Left hindlimb (tissue), 1 donor: ENCODE data around the gene SLC7A8.

Experiments used
- DNase-seq: peaks from one replicate; pipeline ENCODE4 v3.0.0-alpha.2; 2018

Gene SLC7A8

GRCh38 chr14:23093104-23093503 lies 90.4 kb downstream of the SLC7A8 start:
- no peak for DNase-seq

- DNase-seq: no peak
Observed at GRCh38 chr14:23091294-23092225, 91.9 kb downstream of the SLC7A8 start.

GRCh38 chr14:23090254-23090636 lies 93.2 kb downstream of the SLC7A8 start:
- DNase-seq: no peak

DNA sequence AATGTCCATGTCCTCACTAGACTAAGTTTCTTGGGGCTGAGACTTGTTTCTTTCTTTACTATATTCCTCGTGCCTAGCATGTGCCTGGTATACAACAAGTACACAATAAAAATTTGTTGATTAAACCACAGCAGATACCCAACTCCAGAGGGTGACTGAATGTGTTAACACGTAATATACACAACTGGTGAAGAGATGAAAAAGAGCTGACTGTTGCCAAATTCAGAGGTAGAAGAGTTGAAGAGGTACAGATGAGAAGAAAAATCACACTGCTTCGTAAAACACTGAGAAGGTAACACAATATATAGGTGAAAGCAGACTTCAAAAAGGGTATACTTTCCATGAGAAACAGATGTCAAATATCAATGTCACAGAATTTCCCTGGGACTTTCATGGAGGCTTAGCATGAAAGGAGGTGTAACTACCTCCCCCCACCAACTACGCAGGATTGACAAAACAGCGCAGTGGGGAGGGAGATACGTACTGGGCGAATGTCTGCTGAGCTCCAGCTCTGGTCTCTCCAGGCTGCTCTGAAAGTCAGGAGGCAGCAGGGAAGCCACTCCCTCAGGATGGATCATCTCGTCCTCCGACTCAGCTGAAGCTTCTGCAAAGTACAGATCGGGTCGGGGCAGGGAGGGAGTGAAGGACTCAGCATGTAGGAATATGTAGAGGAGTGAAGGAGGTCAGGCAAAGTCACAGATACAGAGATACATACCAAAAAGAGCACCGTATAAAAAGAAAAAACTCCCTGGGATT lies 93.8 kb downstream of the SLC7A8 start:
- no peak for DNase-seq

DNA sequence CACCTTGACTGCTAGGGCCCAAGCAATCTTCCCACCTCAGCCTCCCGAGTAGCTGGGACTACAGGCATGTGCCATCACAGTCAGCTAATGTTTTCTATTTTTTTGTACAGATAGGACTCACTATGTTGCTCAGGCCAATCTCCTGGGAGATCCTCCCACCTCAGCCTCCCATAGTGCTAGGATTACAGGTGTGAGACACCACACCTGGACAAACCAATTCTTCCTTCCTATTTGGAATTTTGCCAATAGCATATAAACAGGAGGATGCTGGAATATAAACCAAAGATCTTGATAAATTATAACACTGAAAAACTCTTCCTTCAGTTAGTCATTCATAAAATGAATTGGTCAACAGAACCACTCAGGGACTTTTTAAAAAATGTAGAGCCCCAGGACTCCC lies 96.9 kb downstream of the SLC7A8 start:
- DNase-seq: no peak

GRCh38 chr14:23085458-23085857 lies 98.0 kb downstream of the SLC7A8 start:
- DNase-seq: no peak

GRCh38 chr14:23080474-23080873 lies 103.0 kb downstream of the SLC7A8 start:
- DNase-seq: no peak

DNA sequence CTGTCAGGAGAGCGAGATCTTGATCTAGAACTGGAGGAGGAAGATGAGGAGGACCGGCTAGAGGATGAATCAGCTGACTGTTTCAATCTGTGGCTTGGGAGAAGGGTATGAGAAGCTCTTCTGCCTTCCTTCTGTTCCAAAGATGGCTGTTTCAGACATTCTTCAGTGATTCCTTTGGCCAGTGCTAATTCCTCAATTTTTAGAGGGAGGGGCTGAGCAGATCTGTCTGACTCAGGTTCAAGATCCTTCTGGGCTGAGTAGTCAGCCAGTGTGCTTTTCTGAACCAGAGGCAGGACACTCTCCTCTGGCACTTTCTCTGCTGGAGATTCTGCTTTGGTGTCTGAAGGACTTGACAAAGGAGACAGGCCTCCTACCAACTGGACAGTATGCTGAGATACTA lies 103.7 kb downstream of the SLC7A8 start:
- DNase-seq: no peak

GRCh38 chr14:23078692-23079116 lies 104.8 kb downstream of the SLC7A8 start:
- DNase-seq: no peak

DNA sequence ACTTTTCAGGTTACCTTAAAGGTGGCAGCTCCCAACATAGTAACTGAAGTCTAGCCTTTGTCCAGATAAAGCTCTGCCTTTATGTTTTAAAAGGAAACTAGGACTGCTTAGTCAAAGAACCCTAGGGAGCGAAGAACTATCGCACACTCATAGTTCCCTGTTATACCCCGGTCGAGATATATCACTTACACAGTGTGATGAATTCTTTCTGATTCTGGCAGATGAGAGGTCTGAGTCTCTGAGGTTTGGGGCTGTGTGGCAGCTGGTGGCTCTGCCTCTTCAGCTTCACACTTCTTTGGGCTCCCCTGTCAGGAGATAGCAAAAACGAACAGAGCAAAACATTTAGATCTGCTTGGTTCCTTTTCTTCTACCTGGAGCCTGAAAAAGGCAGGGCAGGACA lies 105.5 kb downstream of the SLC7A8 start:
- no peak for DNase-seq

- DNase-seq: no peak
Observed at GRCh38 chr14:23076785-23077408, 106.6 kb downstream of the SLC7A8 start.
